Gastrocnemius medialis (tissue), 4 donors: ENCODE results near the gene FBXO24.
"Not testable (repeated sequence)": the region's sequence is repeated elsewhere in the genome, so short reads cannot be mapped to it uniquely, and the experiment has no call there.

Experiments
- CTCF ChIP-seq, 5 experiments: fragments of 450-650 bp in 3 of 5; fragments of 200-600 bp in 2 of 5; sonication (generic) in 2 of 5; IDR thresholded peaks in 4 of 5; conservative IDR thresholded peaks in 1 of 5; 1 replicate in 4 of 5; 2 replicates in 1 of 5; pipeline ENCODE4 v1.5.1; 2016 to 2019; ENCODE audit warnings: antibody characterized with exemption in 5 of 5, mild to moderate bottlenecking in 3 of 5, moderate library complexity in 3 of 5
- POLR2A ChIP-seq, 2 donors: fragments of 450-650 bp; IDR thresholded peaks; one replicate each; pipeline ENCODE4 v1.6.1; 2017; ENCODE audit warnings: antibody characterized with exemption in 2 of 2, mild to moderate bottlenecking in 2 of 2, moderate library complexity in 2 of 2

- not testable (repeated sequence) for TF ChIP-seq CTCF (IDR thresholded peaks at IDR 0.05 in 4 of 5, conservative IDR thresholded peaks at IDR 0.05 in 1 of 5); POLR2A (IDR thresholded peaks at IDR 0.05)
Observed at GRCh38 chr7:100548446-100548845, 37.7 kb upstream of the FBXO24 start.
